Psoas muscle (tissue), 8 donors: ENCODE data around the gene EPC2. TPM values are rescaled to one million over a fixed set of nuclear protein-coding genes. Genes with fewer than 3 reads are reported as not detected.

Experiments
- ATAC-seq, 4 donors: fragments of 200-7000 bp; cut with Tn5 transposase; one replicate each; pipeline ENCODE4 v1.9.1; 2020; ENCODE audit warnings: moderate library complexity in 3 of 4, mild to moderate bottlenecking in 2 of 4
- DNase-seq, 2 donors: peaks; one replicate each; pipeline ENCODE4 v3.0.0-alpha.2; 2020
- H3K27ac ChIP-seq: fragments of 200-600 bp; one replicate; pipeline ENCODE4 v1.8.0; 2022
- H3K27me3 ChIP-seq, 3 donors: fragments of 200-600 bp in 1 of 3; one replicate each; pipeline versions ENCODE4 v1.6.1 to v1.8.0; 2013 to 2022; ENCODE audit warnings: low read length in 2 of 3, mild to moderate bottlenecking in 2 of 3, moderate library complexity in 1 of 3; ENCODE audit not compliant: insufficient read depth in 3 of 3
- H3K36me3 ChIP-seq, 2 donors: fragments of 200-600 bp in 1 of 2; one replicate each; pipeline versions ENCODE4 v1.6.1 to v1.8.0; 2013 to 2022; ENCODE audit warnings: low read depth in 1 of 2, mild to moderate bottlenecking in 1 of 2, moderate library complexity in 1 of 2; ENCODE audit not compliant: insufficient read depth in 1 of 2
- H3K4me1 ChIP-seq: fragments of 200-600 bp; one replicate; pipeline ENCODE4 v1.8.0; 2022
- H3K4me3 ChIP-seq: fragments of 200-600 bp; one replicate; pipeline ENCODE4 v1.8.0; 2022; ENCODE audit warnings: mild to moderate bottlenecking
- H3K9me3 ChIP-seq: fragments of 200-600 bp; one replicate; pipeline ENCODE4 v1.8.0; 2022
- CTCF ChIP-seq: fragments of 200-600 bp; IDR thresholded peaks from one replicate; pipeline ENCODE4 v1.8.0; 2022; ENCODE audit warnings: antibody characterized with exemption
- WGBS, 3 donors: extraction: QIAGEN DNeasy Blood & Tissue Kit; methylation state at CpG; one replicate each; pipeline versions ENCODE4 v1.1.6 to v1.1.7; 2013; 5-methylcytosine and 5-hydroxymethylcytosine counted together
- intact Hi-C, 2 donors: fragments of 100-400 bp; cut with DNase I; formaldehyde crosslinking; loops; one replicate each; pipeline versions ENCODE4 v1.11.0 to v1.14.2; 2022
- long read RNA-seq, 2 donors: library from polyadenylated mRNA; unstranded; transcript quantifications; one replicate each; pipeline ENCODE4 v2.0.0, GENCODE V29; 2021
- polyA plus RNA-seq, 3 donors: library from polyadenylated mRNA; stranded (reverse); fragments of 200-250 nt; gene quantifications; one replicate each; pipeline ENCODE4 v1.2.3, GENCODE V29; 2013
- total RNA-seq, 4 donors: library from RNA; stranded (reverse); fragmentation: NEBNext Ultra II Directional in 2 of 4; extraction: Animal tissue kit (Norgen Biotek cat#: 25700) in 2 of 4; gene quantifications; one replicate each; pipeline versions ENCODE4 v1.2.1 to v1.2.4, GENCODE V29; 2021 to 2023
- donor health status: healthy with polysubstance abuse.
- donor health status: DM: no; HTN: no; CAD: no; lungs with moderate emphysema.
- donor health status: Bipolar disorder and iron deficiency.
- donor health status: healthy.
- donor health status: DM: yes; HTN: yes; CAD: no.
- donor health status: DM: no; HTN: no; CAD: no.
- donor health status: DM: no; HTN: no; CAD: no.
- donor health status: DM: yes; HTN: yes; CAD: no.

The EPC2 gene
- total RNA-seq (10 to 100 TPM; 15.7 to 21.4 (median 16.9) TPM), polyA plus RNA-seq (10 to 100 TPM in 2 of 3 donors, 1 to 10 TPM in 1; 6.3 to 10.7 (median 10.1) TPM)
- long read RNA-seq, donor 1, partial matches to known transcripts: 2 of 3 reads
- long read RNA-seq, donor 1, other reads (novel, unspliced or antisense): 1 of 3 reads
- long read RNA-seq, donor 2, partial matches to known transcripts: 1 of 2 reads
- long read RNA-seq, donor 2, other reads (novel, unspliced or antisense): 1 of 2 reads

GRCh38 chr2:148643998-148644882 lies at the start of gene EPC2:
Gene EPC2, plus strand, starts transcription at chr2:148644751. Its CDS starts 267 bp downstream, at chr2:148645018.
- intact Hi-C loops: loop anchor here in 1 of 2 donors (5.0 kb wide), 1 partner anchor 348 kb away; no protein-coding TSS in a partner anchor
- WGBS, 3 donors: 0 to 1% (median 0%) methylated on average over 38 to 93 of the region's 94 CpGs
- ATAC-seq (peak; percentile 89 to 93 (median 91)), DNase-seq (peak; percentile 87 to 94)
- Histone ChIP-seq H3K4me3 (peak within 1 kb of the TSS; percentile 82), H3K27me3 (no peaks in the 10 kb centered on the region), H3K27ac (peak within 1 kb of the TSS; percentile 97), H3K36me3 (no peaks in the 10 kb centered on the region), H3K4me1 (peaks cover 21% of the 10 kb centered on the region), H3K9me3 (no peaks in the 10 kb centered on the region)
- no peak for TF ChIP-seq CTCF

- H3K36me3 ChIP-seq: no peaks in the 10 kb centered on the region
- no peak for DNase-seq
- no peaks in the 10 kb centered on the region for H3K4me1 ChIP-seq
- H3K27ac ChIP-seq: no peak overlapping the region
- ATAC-seq: no peak
- intact Hi-C loops: no loop called here
- TF ChIP-seq CTCF: no peak
- 71 to 78% (median 72%) methylated on average over 4 of the region's 4 CpGs for WGBS, 3 donors
- H3K9me3 ChIP-seq: no peaks in the 10 kb centered on the region
- peaks cover 0 to 2% (median 0%) of the 10 kb centered on the region in 3 donors for H3K27me3 ChIP-seq
- no peak overlapping the region for H3K4me3 ChIP-seq
Measured at GRCh38 chr2:148596018-148596417, 48.5 kb upstream of the EPC2 start.

- 46 to 54% (median 46%) methylated on average over 4 of the region's 4 CpGs for WGBS, 3 donors
- DNase-seq: no peak
- Histone ChIP-seq H3K9me3 (no peaks in the 10 kb centered on the region), H3K27me3 (peaks cover 0 to 2% (median 0%) of the 10 kb centered on the region in 3 donors), H3K27ac (no peak overlapping the region), H3K4me3 (no peak overlapping the region), H3K4me1 (no peaks in the 10 kb centered on the region), H3K36me3 (no peaks in the 10 kb centered on the region)
- no peak for TF ChIP-seq CTCF
- no peak for ATAC-seq
- intact Hi-C loops: no loop called here
Measured at GRCh38 chr2:148599109-148599991, 45.2 kb upstream of the EPC2 start.

- intact Hi-C loops: no loop called here
- Histone ChIP-seq H3K27me3 (peaks cover 0 to 2% (median 0%) of the 10 kb centered on the region in 3 donors), H3K4me3 (no peak overlapping the region), H3K4me1 (no peaks in the 10 kb centered on the region), H3K27ac (no peak overlapping the region), H3K36me3 (no peaks in the 10 kb centered on the region), H3K9me3 (no peaks in the 10 kb centered on the region)
- 66 to 74% (median 72%) methylated on average over 10 of the region's 10 CpGs for WGBS, 3 donors
- TF ChIP-seq CTCF: no peak
- DNase-seq: no peak
- no peak for ATAC-seq
Measured at GRCh38 chr2:148602885-148603561, 41.5 kb upstream of the EPC2 start.
